Subcutaneous adipose tissue (tissue), 4 donors: ENCODE measurements around the gene RAB11FIP3. TPM values are rescaled to one million over a fixed set of nuclear protein-coding genes. Genes with fewer than 3 reads are reported as not detected.

Experiments used
- total RNA-seq, 4 donors: library from RNA; depleted of rRNA; stranded (reverse); fragments of >200 nt; gene quantifications; one replicate each; pipeline ENCODE4 v1.1.0, GENCODE V29; 2016
- TF ChIP-seq, protein P1 (sequence below): fragments of 450-650 bp; IDR thresholded peaks from one replicate; pipeline ENCODE4 v1.5.1; 2016; ENCODE audit warnings: low read depth, mild to moderate bottlenecking, control low read depth, antibody characterized with exemption, moderate library complexity

Gene RAB11FIP3
- total RNA-seq, 4 donors from 2014 or later = 10.9 to 35.0 (median 21.0) TPM

DNA sequence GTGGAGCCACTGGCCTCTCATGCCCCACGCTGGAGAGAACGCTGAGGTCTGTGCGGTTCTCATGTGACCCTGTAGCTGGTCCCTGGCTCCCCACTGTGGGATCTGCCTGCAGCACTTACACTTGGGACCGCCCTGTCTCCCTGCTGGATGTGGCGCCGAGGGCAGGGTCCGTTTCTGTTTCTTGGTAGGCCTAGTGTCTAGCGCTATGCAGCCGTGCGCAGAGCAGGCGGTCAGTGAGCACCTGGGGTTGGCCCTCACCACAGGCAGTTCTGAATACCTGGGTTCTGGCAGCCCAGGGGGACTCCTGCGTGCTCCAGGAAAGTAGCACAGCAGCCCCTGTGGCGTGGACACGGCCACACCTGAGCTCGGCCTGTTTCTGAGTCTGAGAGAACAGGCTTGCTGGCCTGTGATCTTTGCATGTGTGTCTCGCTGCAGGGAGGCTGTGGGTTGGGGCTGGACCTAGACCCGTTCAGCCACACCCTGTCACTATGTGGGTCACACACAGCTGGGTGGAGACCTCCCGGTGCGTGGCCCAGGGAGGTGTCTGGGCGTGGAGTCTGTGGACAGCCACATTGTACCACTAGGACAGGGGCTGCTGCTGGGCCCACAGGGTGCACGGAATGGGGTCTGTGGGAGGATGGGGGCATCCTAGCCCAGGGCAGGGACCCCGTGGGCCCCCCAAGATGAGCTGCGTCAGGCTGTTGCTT, 104.8 kb downstream of the RAB11FIP3 start:
- TF ChIP-seq, protein P1, sequence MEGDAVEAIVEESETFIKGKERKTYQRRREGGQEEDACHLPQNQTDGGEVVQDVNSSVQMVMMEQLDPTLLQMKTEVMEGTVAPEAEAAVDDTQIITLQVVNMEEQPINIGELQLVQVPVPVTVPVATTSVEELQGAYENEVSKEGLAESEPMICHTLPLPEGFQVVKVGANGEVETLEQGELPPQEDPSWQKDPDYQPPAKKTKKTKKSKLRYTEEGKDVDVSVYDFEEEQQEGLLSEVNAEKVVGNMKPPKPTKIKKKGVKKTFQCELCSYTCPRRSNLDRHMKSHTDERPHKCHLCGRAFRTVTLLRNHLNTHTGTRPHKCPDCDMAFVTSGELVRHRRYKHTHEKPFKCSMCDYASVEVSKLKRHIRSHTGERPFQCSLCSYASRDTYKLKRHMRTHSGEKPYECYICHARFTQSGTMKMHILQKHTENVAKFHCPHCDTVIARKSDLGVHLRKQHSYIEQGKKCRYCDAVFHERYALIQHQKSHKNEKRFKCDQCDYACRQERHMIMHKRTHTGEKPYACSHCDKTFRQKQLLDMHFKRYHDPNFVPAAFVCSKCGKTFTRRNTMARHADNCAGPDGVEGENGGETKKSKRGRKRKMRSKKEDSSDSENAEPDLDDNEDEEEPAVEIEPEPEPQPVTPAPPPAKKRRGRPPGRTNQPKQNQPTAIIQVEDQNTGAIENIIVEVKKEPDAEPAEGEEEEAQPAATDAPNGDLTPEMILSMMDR = no peak

DNA sequence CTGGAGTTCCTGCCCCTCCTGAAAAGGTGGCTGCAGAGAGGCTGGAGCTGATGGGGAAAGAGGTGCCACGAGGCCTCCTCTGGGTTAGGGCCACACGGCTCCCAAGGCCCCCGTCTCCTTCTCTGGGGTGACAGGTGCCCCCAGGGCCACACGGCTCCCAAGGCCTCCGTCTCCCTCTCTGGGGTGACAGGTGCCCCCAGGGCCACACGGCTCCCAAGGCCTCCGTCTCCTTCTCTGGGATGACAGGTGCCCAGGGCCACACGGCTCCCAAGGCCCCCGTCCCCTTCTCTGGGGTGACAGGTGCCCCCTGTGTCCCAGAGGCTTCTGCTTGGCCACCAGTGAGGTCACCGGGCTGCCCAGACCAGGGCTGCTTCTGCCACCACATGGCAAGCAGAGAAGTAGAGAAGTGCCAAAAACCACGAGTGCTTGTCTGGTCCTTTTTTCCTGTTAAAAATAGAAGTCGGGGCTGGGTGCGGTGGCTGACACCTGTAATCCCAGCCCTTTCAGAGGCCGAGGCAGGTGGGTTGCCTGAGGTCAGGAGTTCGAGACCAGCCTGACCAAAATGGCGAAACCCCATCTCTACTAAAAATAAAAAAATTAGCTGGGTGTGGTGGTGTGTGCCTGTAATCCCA, 106.2 kb downstream of the RAB11FIP3 start:
- TF ChIP-seq, protein P1 = no peak

DNA sequence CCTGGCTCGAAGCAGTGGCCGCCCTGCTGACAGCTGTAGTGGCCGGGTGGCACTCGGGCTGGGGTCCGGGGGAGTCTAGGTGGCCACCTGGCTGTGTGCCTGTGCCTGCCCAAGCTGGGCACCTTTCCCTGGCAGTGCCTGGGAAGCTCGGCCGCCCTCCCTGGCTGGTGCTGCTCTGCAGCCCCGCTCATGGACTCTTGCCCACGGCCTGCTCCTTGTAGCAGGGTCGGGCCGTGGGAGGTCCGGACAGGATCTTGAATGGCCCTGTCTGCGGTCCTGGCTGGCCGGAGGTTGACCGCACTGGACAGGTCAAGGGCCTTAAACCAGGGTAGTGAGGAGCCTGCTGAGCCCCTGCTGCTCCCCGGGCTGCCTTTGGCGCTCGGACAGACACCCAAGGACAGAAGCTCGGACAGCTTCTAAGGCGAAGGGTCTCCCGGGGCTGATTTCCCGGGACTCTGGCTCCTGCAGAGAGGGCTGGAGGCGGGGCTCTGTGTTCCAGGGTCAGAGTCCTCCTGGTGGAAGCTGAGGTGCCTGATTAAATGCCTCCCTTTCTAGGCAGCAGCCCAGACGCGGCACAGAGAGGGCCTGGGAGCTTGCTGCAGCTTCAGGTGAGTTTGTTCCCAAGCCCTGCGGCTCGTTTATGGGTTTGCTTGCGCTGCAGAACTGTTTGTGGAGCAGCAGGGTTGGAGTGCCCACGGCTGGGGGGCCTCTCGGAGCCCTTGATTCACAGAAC, 108.1 kb downstream of the RAB11FIP3 start:
- TF ChIP-seq, protein P1 = no peak

DNA sequence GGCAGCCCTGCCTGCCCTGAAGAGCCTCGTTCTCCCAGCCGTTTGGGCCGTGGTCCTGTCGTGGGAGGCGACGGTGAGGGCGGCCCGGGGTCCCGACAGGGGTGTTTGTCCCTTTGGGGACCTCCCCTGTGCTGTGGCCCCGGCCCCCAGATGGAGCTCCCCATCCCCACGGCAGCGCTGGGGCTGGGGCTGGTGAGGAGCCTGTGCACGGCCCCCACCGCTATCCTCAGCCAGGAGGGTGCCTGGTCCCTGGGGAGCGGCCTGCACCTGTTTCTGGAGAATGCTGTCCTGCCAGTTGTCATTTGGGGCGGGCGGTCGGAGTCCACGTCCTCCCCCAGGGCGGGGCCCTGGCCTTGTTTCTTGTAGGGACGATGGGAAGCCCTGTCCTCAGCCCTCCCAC, 108.7 kb downstream of the RAB11FIP3 start:
- TF ChIP-seq, protein P1 = no peak

DNA sequence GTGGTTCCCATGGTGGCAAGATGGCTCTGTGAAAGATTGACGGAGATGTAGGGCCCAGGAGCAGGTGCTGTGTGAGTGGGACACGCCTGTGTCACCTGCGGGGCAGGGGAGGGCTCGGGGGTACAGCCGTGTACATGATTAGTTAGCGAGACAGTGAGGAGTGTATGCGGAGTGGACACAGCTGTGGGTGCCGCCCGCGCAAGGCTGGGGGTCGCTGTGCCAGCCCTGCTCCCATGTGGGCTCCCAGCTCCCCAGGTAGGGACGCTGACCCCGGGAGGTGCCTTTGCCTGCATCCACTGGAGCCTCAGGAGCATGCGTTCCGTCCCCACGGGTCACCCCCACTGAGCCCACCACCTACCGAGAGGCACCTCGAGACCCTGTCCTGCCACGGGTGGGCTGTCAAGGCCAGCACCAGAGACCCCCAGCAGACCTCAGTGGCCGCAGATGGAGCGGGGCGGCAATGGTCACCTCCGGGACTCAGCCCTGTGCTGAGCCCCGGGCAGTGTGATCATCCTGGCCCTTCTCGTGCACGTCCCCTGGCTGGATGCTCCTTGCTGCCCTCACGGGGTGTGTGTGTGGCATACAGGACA, 109.5 kb downstream of the RAB11FIP3 start:
- TF ChIP-seq, protein P1 = no peak

DNA sequence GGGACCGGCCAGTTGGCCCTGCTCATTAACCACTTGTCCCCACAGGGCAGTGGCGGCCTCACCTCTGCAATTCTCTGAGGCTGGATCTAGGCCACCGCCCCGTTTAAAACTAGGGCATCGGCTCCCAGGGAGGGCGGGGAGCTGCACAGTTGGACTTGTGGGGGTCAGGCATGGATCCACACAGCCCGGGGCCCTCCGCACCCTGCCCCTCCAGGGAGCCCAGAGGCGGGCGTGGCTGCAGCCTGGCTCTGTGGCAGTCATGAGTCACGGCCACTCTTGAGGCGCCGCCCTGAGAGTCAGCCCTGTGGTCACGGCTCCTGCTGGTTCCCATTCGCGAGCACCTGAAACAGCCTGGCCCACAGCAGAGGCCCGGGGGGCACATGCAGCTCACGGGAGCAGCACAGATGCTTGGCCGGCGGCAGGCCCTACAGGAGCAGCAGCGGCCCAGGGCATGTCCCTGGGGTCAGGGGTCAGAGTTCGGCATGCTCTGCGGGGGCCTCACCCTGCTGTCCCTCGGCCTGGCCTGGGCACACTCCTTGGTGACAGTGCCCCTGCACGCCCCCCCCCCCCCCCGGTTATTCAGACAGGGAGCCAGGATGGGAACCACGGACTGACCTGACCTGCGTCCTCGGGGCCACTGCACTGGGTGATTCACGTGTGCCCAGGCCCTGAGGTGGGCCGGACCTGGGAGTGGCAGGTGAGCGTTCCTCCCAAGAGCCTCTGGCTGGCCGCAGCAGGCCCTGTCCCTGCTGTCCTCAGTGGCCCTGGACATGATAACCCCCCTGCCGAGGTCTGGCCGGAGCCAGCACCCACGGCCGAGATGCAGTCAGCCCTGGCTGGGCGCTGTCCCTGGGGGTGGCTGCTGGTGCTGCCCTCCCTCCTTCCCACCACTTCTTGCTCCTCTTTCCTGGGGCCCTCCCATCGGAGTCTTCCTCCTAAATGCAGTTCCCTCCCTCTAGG, 110.3 kb downstream of the RAB11FIP3 start:
- TF ChIP-seq, protein P1 = no peak
